Left lung (tissue), 10 donors: ENCODE results near the gene SPANXN4. TPM values are rescaled to one million over a fixed set of nuclear protein-coding genes. Genes with fewer than 3 reads are reported as not detected.

Source experiments
- ATAC-seq: fragments of 200-7000 bp; cut with Tn5 transposase; one replicate; pipeline ENCODE4 v1.9.1; 2020; ENCODE audit warnings: moderate library complexity
- DNase-seq, 4 donors: peaks; one replicate each; pipeline ENCODE4 v3.0.0-alpha.2; 2013 to 2020
- H3K27ac ChIP-seq, 2 donors: fragments of 200-600 bp; sonication (generic) in 1 of 2; one replicate each; pipeline versions ENCODE4 v1.5.0 to v1.8.0; 2020 to 2021
- H3K27me3 ChIP-seq, 2 donors: fragments of 200-600 bp; sonication (generic) in 1 of 2; one replicate each; pipeline versions ENCODE4 v1.5.0 to v1.8.0; 2020 to 2021
- H3K36me3 ChIP-seq, 2 donors: fragments of 200-600 bp; sonication (generic) in 1 of 2; one replicate each; pipeline versions ENCODE4 v1.5.0 to v1.8.0; 2020 to 2021
- H3K4me1 ChIP-seq, 2 donors: fragments of 200-600 bp; one replicate each; pipeline ENCODE4 v1.8.0; 2021
- H3K4me3 ChIP-seq, 2 donors: fragments of 200-600 bp; sonication (generic) in 1 of 2; one replicate each; pipeline versions ENCODE4 v1.5.0 to v1.8.0; 2020 to 2021; ENCODE audit warnings: mild to moderate bottlenecking in 1 of 2
- H3K9me3 ChIP-seq, 2 donors: fragments of 200-600 bp; sonication (generic) in 1 of 2; one replicate each; pipeline versions ENCODE4 v1.5.0 to v1.8.0; 2020 to 2021
- intact Hi-C, 2 donors: fragments of 100-400 bp; cut with DNase I; formaldehyde crosslinking; loops; one replicate each; pipeline versions ENCODE4 v1.11.2 to v1.14.2; 2022
- polyA plus RNA-seq, 6 donors: library from polyadenylated mRNA; unstranded; fragments of 120-200 nt; gene quantifications; one replicate each; pipeline ENCODE4 v1.2.1, GENCODE V29; 2013; ENCODE audit not compliant: insufficient read length in 6 of 6
- total RNA-seq, 2 donors: library from RNA; stranded (reverse); fragmentation: NEBNext Ultra II Directional; extraction: Animal tissue kit (Norgen Biotek cat#: 25700); gene quantifications; one replicate each; pipeline ENCODE4 v1.2.1, GENCODE V29; 2021
- TF ChIP-seq, protein P1 (sequence below), 2 donors: fragments of 200-600 bp; sonication (generic) in 1 of 2; IDR thresholded peaks; one replicate each; pipeline versions ENCODE4 v1.5.0 to v1.8.0; 2021; ENCODE audit warnings: antibody characterized with exemption in 2 of 2
- donor health status: DM: no; HTN: yes; CAD: no.
- donor health status: DM: no; HTN: no; CAD: no.

The SPANXN4 gene
- total and polyA plus RNA-seq, 8 donors: not detected

DNA sequence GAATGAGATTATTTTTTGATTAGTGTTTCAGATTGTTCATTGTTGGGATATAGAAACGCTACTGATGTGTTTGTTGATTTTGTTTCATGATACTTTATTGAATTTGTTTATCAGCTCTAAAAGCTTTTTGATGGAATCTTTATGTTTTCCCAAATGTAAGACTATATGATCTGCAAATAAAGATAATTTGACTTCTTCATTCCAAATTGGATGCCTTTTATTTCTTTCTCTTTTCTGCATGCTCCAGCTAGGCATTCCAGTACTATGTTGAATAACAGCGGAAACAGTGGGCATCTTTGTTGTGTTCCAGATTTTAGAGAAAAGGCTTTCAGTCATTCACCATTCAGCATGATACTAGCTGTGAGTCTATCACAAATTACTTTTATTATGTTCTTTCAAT lies 21.8 kb downstream of the SPANXN4 start:
- ATAC-seq (no peak), DNase-seq (no peak)
- intact Hi-C loops: no loop called here
- Histone ChIP-seq H3K4me3 (no peak overlapping the region), H3K27ac (no peak overlapping the region), H3K27me3 (no peaks in the 10 kb centered on the region), H3K9me3 (no peaks in the 10 kb centered on the region), H3K36me3 (no peaks in the 10 kb centered on the region), H3K4me1 (no peaks in the 10 kb centered on the region)
- TF ChIP-seq, protein P1, sequence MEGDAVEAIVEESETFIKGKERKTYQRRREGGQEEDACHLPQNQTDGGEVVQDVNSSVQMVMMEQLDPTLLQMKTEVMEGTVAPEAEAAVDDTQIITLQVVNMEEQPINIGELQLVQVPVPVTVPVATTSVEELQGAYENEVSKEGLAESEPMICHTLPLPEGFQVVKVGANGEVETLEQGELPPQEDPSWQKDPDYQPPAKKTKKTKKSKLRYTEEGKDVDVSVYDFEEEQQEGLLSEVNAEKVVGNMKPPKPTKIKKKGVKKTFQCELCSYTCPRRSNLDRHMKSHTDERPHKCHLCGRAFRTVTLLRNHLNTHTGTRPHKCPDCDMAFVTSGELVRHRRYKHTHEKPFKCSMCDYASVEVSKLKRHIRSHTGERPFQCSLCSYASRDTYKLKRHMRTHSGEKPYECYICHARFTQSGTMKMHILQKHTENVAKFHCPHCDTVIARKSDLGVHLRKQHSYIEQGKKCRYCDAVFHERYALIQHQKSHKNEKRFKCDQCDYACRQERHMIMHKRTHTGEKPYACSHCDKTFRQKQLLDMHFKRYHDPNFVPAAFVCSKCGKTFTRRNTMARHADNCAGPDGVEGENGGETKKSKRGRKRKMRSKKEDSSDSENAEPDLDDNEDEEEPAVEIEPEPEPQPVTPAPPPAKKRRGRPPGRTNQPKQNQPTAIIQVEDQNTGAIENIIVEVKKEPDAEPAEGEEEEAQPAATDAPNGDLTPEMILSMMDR (IDR thresholded peaks at IDR 0.05): no peak

DNA sequence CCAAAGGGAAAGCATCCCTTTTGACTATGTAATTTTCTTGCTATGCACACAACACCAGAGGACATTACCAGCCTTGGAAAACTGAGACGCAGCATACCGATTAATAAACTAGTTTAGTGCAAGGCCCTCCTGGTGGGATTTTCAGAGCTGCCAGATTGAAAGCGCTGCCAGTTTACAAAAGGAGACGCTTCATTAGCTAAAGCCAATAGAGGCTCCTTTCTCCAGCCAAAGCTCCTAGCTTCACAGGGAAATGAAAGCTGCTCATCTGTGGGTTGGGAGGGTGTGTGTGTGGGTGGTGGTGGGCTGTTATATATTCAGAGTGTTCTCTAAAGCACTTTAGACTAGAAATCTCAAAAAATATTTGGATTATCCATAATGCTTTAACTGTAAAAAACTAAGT lies 32.4 kb downstream of the SPANXN4 start:
- Histone ChIP-seq H3K4me1 (no peaks in the 10 kb centered on the region), H3K27me3 (no peaks in the 10 kb centered on the region), H3K36me3 (no peaks in the 10 kb centered on the region), H3K4me3 (no peak overlapping the region), H3K27ac (no peak overlapping the region), H3K9me3 (no peaks in the 10 kb centered on the region)
- DNase-seq: no peak
- ATAC-seq: no peak
- TF ChIP-seq, protein P1 (IDR thresholded peaks at IDR 0.05): no peak
- intact Hi-C loops: no loop called here

- Histone ChIP-seq H3K27me3 (no peaks in the 10 kb centered on the region), H3K36me3 (no peaks in the 10 kb centered on the region), H3K4me1 (no peaks in the 10 kb centered on the region), H3K9me3 (peaks cover 0 to 5% of the 10 kb centered on the region in 2 donors), H3K4me3 (no peak overlapping the region), H3K27ac (no peak overlapping the region)
- DNase-seq: no peak
- TF ChIP-seq, protein P1 (IDR thresholded peaks at IDR 0.05): no peak
- no peak for ATAC-seq
- intact Hi-C loops: no loop called here
Measured at GRCh38 chrX:143081231-143081630, 55.5 kb downstream of the SPANXN4 start.

DNA sequence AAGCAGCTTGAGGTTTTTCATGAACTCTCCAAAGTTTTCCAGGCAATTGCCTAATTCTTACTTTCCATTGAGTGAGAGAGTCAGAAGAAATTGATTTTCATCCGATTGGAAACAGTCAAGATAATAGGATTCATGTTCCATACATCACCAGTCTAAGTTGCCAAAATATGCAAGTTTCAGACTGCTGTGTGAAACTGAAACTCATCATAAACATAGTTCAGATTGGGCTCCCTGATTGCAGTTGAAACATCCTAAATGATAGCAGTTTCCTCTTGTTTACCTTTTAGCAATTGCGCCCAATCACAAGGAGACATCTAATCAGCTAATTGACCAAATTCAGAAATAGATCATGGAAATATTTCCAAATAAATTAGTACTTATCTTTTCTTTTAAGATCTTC lies 56.8 kb downstream of the SPANXN4 start:
- H3K9me3 ChIP-seq: peaks cover 0 to 5% of the 10 kb centered on the region in 2 donors
- intact Hi-C loops: no loop called here
- H3K27me3 ChIP-seq: no peaks in the 10 kb centered on the region
- no peak overlapping the region for H3K27ac ChIP-seq
- ATAC-seq (no peak), DNase-seq (no peak)
- TF ChIP-seq, protein P1 (IDR thresholded peaks at IDR 0.05): no peak
- no peak overlapping the region for H3K4me3 ChIP-seq
- H3K4me1 ChIP-seq: no peaks in the 10 kb centered on the region
- no peaks in the 10 kb centered on the region for H3K36me3 ChIP-seq
